ENCODE data around the gene MRPL12. TPM values are rescaled to one million over a fixed set of nuclear protein-coding genes. Genes with fewer than 3 reads are reported as not detected.

Gene MRPL12
- total RNA-seq, 1 experiment from 2014 or later, result 140 TPM

DNA sequence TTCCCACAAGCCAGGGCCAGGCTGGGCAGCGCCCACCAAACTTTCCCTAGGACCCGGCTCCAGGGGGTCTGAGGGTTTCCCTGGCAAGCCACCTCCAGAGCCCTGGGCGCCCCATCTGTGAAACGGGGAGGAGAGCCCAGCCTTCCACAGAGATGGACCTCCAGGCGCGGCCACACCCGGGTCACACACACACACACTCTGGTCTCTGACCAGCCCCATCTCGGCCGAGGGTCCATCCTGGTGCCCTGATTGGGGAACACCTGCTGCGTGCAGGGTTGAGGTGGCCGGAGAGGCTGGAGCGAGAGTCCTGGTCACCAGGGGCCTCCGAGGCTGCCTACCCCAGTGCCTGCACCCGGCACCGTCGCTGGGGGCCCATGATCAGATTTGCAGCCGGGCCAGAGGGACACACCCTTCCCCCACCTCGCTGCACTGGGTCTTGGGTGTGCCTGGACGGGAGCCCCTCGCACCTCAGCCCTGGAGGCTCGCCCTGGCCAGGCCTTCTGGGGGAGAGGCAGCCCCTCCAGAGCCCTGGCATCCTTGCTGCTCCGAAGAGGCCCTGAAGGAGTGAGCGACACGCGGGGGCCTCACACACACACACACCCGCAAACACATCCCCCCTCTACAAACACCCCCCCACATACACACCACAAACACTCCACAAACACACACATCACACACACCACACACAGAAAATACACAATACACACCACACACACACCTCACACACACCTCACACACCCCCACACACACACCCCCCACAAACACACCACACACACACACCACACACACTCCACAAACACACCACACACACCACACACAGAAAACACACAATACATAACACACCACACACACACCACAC lies 38.7 kb downstream of the MRPL12 start:
- Histone ChIP-seq H2AK5ac (ENCODE audit: insufficient read length, low read length) (no peak overlapping the region), H2BK120ac (ENCODE audit: low read depth, low read length, poor library complexity, severe bottlenecking) (no peak overlapping the region), H3K27ac (ENCODE audit: insufficient read length, low read depth, low read length) (no peak overlapping the region), H3K79me1 (ENCODE audit: insufficient read depth, low read depth, low read length, poor library complexity, severe bottlenecking) (no peaks in the 10 kb centered on the region), H3K79me2 (ENCODE audit: insufficient read depth, low read length) (no peaks in the 10 kb centered on the region), H3K4ac (ENCODE audit: low read depth, low read length) (no peak overlapping the region), H2BK12ac (ENCODE audit: insufficient read length, low read depth, low read length) (no peak overlapping the region), H4K20me1 (ENCODE audit: control insufficient read depth, insufficient read depth, insufficient read length) (no peaks in the 10 kb centered on the region), H2BK5ac (ENCODE audit: insufficient read length, low read length) (no peak overlapping the region), H3K9ac (ENCODE audit: extremely low read depth, insufficient read length, low read length) (no peak overlapping the region), H3K56ac (ENCODE audit: insufficient read length, low read depth, low read length) (no peak overlapping the region), H3K9me3 (ENCODE audit: control insufficient read depth, low read depth, low read length) (no peaks in the 10 kb centered on the region), H3K23ac (ENCODE audit: insufficient read length, low read depth, low read length) (no peak overlapping the region), H3K18ac (ENCODE audit: insufficient read length, low read depth, low read length) (no peak overlapping the region), H2BK15ac (ENCODE audit: low read depth, low read length) (no peak overlapping the region), H4K5ac (ENCODE audit: insufficient read length, low read depth, low read length) (no peak overlapping the region), H2AFZ (ENCODE audit: low read length) (no peak overlapping the region), H4K8ac (replicated peaks; ENCODE audit: insufficient read length, low read depth, low read length) (no peak overlapping the region), H4K91ac (ENCODE audit: insufficient read length, low read depth, low read length) (no peak overlapping the region), H3K14ac (ENCODE audit: insufficient read depth, low read length) (no peak overlapping the region; the same call in 1 of the 2 replicates), H3K23me2 (ENCODE audit: insufficient read length, low read depth, low read length, poor library complexity, severe bottlenecking) (no peaks in the 10 kb centered on the region), H2BK20ac (ENCODE audit: low read depth, low read length, poor library complexity, severe bottlenecking) (no peak overlapping the region), H3K4me2 (ENCODE audit: insufficient read depth, insufficient read length, low read length) (no peak overlapping the region), H3K4me1 (ENCODE audit: insufficient read depth, low read length) (no peaks in the 10 kb centered on the region), H3T11ph (ENCODE audit: low read length) (no peak overlapping the region), H3K27me3 (ENCODE audit: insufficient read depth, low read length) (no peaks in the 10 kb centered on the region)
- H3K9me3 Mint-ChIP-seq, result peaks cover 0 to 4% of the 10 kb centered on the region in 2 experiments; a peak in 2 of 5 replicates
- WGBS (ENCODE audit: extremely low coverage, insufficient read length, low lambda C conversion rate), result no CpG with 5 or more reads among the region's 26 CpGs
- H3K4me3 Mint-ChIP-seq, result no peak overlapping the region; a peak in 1 of 5 replicates
- DNase-seq, result no peak
- TF ChIP-seq CTCF (conservative IDR thresholded peaks at IDR 0.05), result no peak
- peaks cover 8% of the 10 kb centered on the region for H3K27me3 Mint-ChIP-seq (ENCODE audit: low read depth)
- H3K27ac Mint-ChIP-seq, result no peak overlapping the region
- H3K4me1 Mint-ChIP-seq, result no peaks in the 10 kb centered on the region
- no peaks in the 10 kb centered on the region for H3K36me3 Mint-ChIP-seq (ENCODE audit: insufficient read depth in 1 of 3, low read depth in 3 of 3)

Small RNA genes lying within 50 kb of the gene (microRNA-seq; reads per million reads assigned to microRNA genes)
- gene MIR6786 (ENCODE audit: borderline microRNAs expressed), result not detected

Other genes starting within 250 kb of the MRPL12 start
- 4,136 and 4,160 TPM in 2 replicates for gene ACTG1, start 190.6 kb upstream of the MRPL12 start, total RNA-seq (2021)
- 1.0 and 1.6 TPM in 2 replicates for gene FSCN2, start 175.0 kb upstream of the MRPL12 start, total RNA-seq (2021)
- gene FAAP100, start 151.0 kb upstream of the MRPL12 start, total RNA-seq (2021), result 54.0 and 54.8 TPM in 2 replicates
- 103 and 104 TPM in 2 replicates for gene NPLOC4, start 66.3 kb upstream of the MRPL12 start, total RNA-seq (2021)
- 1.2 and 1.4 TPM in 2 replicates for gene TSPAN10, start 66.2 kb upstream of the MRPL12 start, total RNA-seq (2021)
- gene PDE6G, start 46.8 kb upstream of the MRPL12 start, total RNA-seq (2021), result 5.7 TPM in 2 replicates
- 20.2 and 25.0 TPM in 2 replicates for gene OXLD1, start 36.8 kb upstream of the MRPL12 start, total RNA-seq (2021)
- gene CCDC137, start 36.6 kb upstream of the MRPL12 start, total RNA-seq (2021), result 57.5 and 60.8 TPM in 2 replicates
- 55.4 and 58.6 TPM in 2 replicates for gene ARL16, start 19.6 kb upstream of the MRPL12 start, total RNA-seq (2021)
- gene HGS, start 19.4 kb upstream of the MRPL12 start, total RNA-seq (2021), result 99.3 and 106 TPM in 2 replicates
- gene SLC25A10, start 8.9 kb downstream of the MRPL12 start, total RNA-seq (2021), result 28.1 and 30.9 TPM in 2 replicates
- 0.24 and 0.26 TPM in 2 replicates for gene GCGR, start 100.8 kb downstream of the MRPL12 start, total RNA-seq (2021)
- gene MCRIP1, start 129.9 kb downstream of the MRPL12 start, total RNA-seq (2021), result 117 and 118 TPM in 2 replicates
- 0.15 and 0.22 TPM in 2 replicates for gene PPP1R27, start 131.7 kb downstream of the MRPL12 start, total RNA-seq (2021)
- 364 and 366 TPM in 2 replicates for gene P4HB, start 157.2 kb downstream of the MRPL12 start, total RNA-seq (2021)
- 247 and 255 TPM in 2 replicates for gene ARHGDIA, start 168.0 kb downstream of the MRPL12 start, total RNA-seq (2021)
- gene ALYREF, start 188.2 kb downstream of the MRPL12 start, total RNA-seq (2021), result 212 and 219 TPM in 2 replicates
- 197 and 208 TPM in 2 replicates for gene ANAPC11, start 188.4 kb downstream of the MRPL12 start, total RNA-seq (2021)
- gene NPB, start 198.9 kb downstream of the MRPL12 start, total RNA-seq (2021), result 2.1 and 2.4 TPM in 2 replicates
- 24.5 and 24.9 TPM in 2 replicates for gene PCYT2, start 208.0 kb downstream of the MRPL12 start, total RNA-seq (2021)
- gene SIRT7, start 214.8 kb downstream of the MRPL12 start, total RNA-seq (2021), result 28.7 and 29.7 TPM in 2 replicates
- 31.4 and 33.7 TPM in 2 replicates for gene MAFG, start 224.4 kb downstream of the MRPL12 start, total RNA-seq (2021)
- gene PYCR1, start 233.9 kb downstream of the MRPL12 start, total RNA-seq (2021), result 111 and 116 TPM in 2 replicates
- gene MYADML2, start 243.9 kb downstream of the MRPL12 start, total RNA-seq (2021), result 0.13 and 0.22 TPM in 2 replicates

Data from H9 (cell line).